Measurements from ENCODE around the gene PSMG4.

PSMG4 gene

DNA sequence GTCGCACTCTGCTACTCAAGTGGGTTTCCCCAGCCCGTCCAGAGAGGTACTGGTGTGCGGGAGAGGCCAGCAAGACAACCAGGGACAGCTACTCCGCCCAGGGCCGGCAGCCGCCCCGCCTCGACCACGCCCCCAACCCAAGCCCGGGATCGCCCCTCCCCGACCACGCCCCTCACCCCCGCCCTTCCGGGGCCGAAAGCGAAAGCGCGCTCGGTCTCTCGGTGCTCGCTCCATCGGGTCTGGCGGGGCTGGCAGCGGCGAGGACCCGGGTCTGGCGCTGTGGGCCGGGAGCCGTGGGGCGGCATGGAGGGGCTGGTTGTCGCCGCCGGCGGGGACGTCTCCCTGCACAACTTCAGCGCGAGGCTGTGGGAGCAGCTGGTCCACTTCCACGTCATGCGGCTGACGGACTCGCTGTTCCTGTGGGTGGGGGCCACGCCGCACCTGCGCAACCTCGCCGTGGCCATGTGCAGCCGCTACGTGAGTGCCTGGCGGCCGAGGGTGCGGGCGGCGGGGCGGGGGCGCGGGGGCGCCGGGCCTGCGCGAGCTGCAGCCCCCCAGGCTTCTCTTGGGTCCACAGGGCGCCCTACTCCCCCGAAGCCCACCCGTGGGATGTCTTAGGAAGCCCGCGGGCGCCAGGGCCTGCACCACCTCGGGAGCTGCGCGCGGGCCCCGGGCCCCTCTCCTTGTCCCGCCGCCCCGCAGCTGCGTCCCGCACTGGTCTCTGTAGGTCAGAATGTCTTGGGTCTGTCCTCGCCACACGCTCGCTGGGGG lies at the start of gene PSMG4:
Gene PSMG4, plus strand, starts transcription at position 228 of the 771 bp plus-strand sequence. Its CDS starts 76 bp downstream, at position 304.
- peak; percentile 92 for DNase-seq

DNA sequence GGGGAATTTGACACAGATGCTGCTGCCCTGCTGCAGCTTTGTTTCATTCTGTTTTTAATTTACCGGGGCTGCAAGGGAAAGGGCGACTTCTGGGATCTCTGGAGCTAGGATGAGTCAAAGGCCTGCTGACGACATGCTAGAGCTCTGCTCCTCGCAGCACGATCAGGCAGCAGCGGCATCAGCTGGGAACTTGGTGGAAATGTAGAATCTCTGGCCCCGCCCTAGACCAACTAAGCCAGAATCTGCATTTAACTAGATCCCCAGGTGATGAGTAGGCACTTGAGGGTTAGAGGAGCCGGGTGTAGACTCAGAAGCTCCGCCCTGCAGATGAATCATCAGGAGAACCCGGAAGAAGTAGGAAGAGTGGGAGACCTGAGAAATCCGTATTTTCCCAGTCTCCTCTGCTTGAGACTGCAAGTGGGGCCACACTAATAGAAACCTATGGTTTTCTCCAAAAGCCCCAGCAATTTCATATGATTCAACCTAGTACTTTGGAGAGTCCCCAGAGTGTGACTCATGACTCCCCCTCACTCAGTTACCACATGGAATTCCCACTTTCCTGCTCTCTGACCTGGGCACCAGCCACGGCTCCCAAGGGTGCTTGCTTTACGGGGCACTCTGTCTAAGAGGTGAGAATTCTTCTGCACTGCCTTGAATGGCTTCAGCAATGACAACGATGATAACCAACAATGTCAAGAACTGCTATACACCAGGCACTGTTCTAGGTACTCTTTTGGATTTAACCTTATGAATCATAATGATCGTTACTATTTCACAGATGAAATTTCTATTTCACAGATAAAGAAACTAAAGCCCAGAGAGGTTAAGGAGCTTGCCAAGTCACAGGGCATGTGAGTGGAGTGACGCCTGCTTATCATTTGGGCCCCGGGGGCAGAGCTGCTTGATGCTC lies 49.4 kb upstream of the PSMG4 start:
- peak; percentile 76 for DNase-seq

GRCh38 chr6:3210024-3210610 lies 48.6 kb upstream of the PSMG4 start:
- DNase-seq: no peak

- DNase-seq: no peak
These were observed 47.1 kb upstream of the PSMG4 start for GRCh38 chr6:3211681-3212080.

- no peak for DNase-seq
These were observed 46.5 kb upstream of the PSMG4 start for GRCh38 chr6:3212261-3212660.

DNA sequence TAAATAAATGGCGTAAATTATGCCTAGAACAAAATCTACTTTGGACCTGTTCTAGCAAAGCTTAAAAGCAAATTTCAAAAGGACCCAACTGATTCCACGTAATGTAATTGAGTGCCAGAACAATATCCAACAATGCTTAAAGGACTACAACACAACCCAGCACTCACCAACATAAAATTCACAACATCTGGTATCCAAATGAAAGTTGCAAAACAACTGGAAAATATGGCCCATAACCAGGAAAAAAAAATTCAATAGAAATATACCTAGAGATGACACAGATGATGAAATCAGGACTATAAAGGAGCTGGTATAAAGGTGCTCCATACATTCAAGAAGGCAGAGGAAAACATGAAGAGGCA lies 45.4 kb upstream of the PSMG4 start:
- DNase-seq: no peak

- no peak for DNase-seq
These were observed 43.8 kb upstream of the PSMG4 start for GRCh38 chr6:3214898-3215297.

DNA sequence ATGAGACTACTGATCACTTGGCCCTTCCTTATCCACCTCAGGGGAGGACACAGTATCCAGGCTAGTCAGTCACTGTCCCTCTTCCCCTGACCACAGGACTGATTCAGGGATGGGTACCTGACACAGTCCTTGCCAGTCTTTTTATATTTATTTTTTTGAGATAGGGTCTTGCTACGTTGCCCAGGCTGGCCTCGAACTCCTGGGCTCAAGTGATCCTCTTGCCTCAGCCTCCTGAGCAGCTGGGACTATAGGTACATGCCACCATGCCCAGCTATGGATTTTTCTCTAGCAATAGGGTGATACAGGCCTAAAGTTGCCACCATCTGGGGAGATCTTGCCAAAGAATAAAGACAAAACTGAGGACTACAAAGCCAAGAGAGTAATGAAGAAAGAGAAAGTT lies 41.5 kb upstream of the PSMG4 start:
- no peak for DNase-seq

DNA sequence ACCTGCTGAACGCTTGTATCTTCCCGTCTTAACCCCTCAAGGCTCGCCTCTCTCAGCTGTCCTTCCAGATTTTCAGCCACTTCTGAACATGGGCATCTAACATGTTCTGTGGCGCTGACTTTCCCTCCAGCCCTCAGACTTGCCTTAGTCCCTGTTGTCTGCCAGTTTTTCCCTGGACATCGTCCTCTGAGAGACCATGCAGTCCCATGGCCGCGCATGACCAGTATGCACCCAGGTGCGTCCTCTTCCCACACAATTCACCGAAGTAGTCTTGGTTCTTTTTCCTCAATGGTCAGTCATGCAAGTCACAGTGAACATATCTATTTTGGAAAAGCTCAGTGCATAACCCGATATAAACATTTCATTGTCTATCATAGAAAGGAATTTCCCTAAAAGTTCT lies 40.5 kb upstream of the PSMG4 start:
- DNase-seq: no peak

GRCh38 chr6:3220366-3220765 lies 38.4 kb upstream of the PSMG4 start:
- no peak for DNase-seq

DNA sequence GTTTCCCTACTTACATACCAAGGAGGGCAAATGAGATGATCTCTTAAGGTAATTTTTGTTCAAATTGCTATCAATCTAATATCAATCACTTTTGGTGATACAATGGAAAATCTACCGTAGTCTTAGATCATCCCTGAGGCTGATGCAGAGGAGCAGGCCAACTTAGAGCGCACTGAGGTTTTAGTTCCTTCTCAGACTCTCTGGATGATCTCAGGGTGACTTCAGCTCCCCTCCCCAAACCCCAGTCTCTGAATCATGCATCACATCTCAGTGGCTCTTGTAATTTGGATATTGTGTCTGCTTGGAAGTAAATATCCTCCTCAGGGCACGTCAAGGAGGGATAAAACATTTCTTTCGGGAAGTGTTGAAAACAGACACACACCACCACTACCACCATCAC lies 37.2 kb upstream of the PSMG4 start:
- no peak for DNase-seq

DNA sequence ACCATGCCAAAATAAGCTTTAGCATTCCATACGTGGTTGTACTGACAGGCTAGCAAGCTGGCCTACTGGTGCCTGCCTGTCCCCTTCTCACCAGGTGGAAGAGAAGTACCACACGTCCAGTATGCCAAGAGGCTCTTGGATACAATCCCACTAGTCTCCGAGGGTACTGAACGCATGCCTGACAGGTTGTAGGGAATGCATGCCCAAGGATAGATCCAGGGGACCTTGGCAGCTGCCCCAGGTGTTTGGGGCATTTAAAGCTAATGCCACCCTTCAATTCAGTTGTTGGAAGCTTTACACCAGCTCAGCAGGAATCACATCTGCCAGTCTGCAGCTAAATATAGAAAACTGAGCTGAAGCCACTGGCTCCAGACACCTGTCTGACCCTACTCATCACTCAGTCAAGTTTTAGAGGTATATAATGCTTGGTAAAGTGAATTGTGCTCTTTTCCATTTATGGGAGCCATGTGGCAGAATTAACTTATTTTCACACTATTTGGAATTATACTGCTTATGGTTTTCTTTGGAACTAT lies 36.2 kb upstream of the PSMG4 start:
- no peak for DNase-seq

GRCh38 chr6:3226042-3226441 lies 32.7 kb upstream of the PSMG4 start:
- DNase-seq: no peak

DNA sequence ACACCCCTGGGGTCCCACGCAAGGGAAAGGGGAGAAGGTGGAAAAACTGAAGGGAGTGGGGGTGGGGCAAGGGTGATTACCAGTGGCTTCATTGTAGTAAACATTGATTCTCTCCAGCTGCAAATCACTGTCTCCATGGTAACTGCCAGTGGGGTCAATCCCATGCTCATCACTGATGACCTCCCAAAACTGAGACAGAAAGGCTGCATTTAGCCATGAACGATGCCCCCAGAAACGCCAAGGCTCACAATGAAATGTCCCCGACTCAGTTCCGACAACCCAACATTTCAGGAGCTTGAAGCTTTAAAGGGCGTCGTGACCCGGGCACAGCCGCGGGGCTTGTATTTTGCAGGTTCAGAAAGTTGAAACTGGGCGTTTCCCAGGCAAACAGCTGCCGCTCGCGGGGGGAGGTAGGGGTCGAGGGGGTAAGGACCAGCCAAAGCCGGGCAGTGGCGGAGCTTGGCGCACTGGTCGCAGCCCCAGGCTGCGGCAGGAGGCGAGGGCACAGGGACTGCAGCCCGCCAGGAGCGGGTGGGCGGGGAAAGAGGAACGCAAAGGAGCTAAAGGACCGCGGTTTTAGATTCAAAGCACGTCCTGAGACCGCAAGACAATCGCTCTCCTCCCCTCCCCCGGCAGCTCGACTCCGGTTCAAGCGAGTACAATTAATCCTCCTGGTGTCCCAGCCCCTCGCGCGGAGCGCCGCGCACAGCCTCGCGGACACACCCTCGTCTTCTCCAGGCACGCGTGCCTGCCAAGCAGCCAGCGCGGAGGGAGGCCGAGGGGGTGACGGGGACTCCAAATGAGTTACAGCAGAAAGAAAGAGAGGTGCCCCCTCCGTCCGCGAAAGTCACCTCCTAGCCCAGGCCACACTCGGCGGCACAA lies 32.0 kb upstream of the PSMG4 start:
- DNase-seq: no peak

- no peak for DNase-seq
These were observed 31.2 kb upstream of the PSMG4 start, which contains the start of gene TUBB2B for GRCh38 chr6:3227363-3228045. Gene TUBB2B, minus strand, starts transcription at chr6:3227653. Its CDS starts 110 bp downstream, at chr6:3227543.

DNA sequence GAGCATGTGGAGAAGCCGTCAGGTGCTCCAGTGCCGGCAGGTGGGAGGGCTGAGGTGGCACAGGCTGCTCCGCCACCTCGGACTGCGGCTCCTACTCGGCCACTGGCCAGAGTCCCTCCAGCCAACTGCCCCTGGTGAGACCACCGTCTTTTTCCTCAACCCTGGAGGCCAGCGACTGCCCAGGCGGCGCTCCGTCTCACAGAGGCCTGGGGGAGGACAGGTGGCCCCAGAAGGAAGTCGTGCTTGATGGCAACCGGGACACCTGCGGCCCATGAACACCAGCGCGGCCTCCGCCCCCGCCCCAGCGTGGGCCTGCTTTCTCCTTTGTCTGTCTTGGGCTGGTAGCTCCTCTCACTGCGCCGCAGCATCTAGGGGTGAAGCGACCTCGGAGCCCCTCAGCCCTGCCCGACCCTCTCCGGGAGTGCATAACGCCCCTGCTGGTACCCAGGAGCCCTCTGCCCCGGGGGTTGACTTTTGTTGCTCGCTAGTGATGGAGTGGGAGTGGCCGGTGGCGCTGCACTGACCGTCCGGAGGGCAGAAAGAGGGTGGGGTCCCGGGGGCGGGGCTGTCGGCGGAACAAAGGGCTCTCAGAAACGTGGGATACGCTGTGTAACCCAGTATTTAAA lies 30.6 kb upstream of the PSMG4 start:
- DNase-seq: no peak

- peak; percentile 22 for DNase-seq
These were observed 29.8 kb upstream of the PSMG4 start for GRCh38 chr6:3228771-3229565.

DNA sequence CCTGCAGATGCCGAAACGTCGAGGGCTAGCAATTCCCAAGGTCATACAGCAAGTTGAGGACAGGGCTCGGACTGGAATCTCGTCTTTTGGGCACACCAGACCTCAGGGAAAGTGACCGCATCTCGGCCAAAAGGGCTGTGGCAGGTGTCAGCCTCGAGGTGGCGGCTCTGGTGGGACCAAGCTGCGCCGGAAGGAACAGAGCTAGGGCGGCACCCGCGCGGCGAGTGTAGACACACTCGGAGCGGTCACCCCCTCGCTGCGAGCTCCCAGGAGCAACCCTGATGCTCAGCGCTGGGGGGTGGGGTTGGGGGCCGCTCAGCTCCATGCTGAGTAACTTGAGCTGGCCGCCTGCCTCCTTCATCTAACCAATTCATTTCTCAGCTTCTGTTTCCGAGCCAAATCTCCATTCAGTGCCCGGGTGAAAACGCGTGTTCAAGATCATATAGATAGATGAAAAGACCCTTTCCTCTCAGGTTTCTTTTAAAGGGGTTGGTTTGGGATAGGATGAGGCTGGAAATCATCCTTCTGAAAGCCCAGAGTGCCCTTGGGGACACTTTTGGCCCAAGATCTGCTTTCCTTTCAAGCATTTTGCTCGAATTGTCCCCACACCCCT lies 29.1 kb upstream of the PSMG4 start:
- peak; percentile 21 for DNase-seq

GRCh38 chr6:3230256-3230882 lies 28.4 kb upstream of the PSMG4 start:
- no peak for DNase-seq

DNA sequence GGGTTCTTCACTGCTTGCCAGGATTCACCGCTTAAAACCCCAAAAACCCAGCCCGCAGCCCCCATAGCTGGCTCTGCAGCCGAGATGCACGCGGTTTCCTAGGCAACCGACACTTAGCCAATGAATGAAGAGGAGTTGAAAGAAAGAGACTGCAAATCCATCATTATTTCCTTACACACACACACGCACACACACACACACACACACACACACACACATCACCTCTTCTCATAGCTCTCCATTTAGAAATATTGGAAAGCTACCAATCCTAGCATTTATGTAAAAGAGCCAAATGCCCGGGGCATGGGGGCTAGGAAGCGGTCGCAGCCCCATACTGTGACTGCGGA lies 27.9 kb upstream of the PSMG4 start:
- no peak for DNase-seq

All from stimulated activated CD4-positive, alpha-beta T cell treated with anti-CD3 and anti-CD28 coated beads, Interleukin-1b, Interleukin-23, amount 100 ng/mL, for 48 hours (primary cell).